Measurements from ENCODE around the gene ANKRD44.
"Not testable (repeated sequence)": the region's sequence is repeated elsewhere in the genome, so short reads cannot be mapped to it uniquely, and the experiment has no call there.

The ANKRD44 gene

DNA sequence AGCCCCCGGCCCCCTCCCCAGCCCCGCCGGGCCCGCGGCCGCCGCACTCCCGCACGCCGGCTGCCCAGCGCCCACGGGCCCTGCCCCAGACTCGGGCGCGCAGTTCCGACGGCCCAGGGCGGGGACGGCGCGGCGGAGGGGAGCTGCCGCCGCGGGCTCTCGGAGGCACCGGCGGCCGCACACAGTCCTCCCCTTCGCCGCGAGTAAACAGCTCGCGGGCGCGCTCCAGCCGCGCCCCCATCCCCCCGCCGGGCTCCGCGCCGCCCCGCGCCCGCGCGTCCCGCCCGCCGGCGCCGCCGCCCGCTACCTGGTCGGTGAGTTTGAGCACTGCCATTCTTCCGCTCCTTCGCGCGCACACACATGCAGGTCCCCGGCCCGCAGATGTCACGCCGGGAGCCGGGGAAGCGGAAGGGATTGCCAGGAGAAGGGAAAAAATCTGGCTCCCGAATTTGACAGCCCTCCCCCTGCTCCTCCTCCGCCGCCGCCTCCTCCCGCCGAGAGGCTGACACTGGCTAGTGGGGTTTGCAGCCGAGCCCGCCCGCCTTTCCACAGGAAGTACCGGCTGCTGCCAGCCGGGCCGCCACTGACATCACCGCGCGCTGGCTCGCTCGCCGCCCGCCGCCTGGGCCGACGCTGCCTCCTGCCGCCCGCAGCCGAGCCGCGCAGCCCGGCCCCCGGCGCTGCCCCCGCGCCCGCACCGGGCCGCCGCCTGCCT is at the start of gene ANKRD44:
Gene ANKRD44, minus strand, starts transcription at position 510 of the 715 bp plus-strand sequence. Its CDS starts 176 bp downstream, at position 334.
- peak; percentile 97 for DNase-seq (ENCODE audit: low spot score)

- DNase-seq (ENCODE audit: low spot score): no peak
Measured at GRCh38 chr2:197359859-197360258, 49.3 kb upstream of the ANKRD44 start.

DNA sequence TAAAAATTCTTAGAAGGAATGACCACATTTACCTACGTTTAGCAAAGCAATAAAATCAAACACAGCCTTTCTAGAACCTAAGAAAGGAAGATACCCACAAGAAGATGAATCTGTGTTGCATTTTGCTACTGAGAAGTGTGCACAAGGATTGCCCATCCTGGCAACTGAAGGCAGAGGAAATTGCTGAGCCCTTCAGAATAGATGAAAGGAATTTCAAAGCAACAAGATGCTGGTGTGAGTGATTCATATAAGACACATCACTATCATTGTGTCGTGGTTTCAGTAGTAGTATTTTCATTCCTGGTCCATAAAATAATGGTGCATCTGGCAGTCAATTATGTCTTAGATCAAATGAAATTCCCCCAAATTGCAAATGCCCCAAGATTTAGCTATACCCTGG is 48.4 kb upstream of the ANKRD44 start:
- peak; percentile 27 for DNase-seq (ENCODE audit: low spot score)

DNA sequence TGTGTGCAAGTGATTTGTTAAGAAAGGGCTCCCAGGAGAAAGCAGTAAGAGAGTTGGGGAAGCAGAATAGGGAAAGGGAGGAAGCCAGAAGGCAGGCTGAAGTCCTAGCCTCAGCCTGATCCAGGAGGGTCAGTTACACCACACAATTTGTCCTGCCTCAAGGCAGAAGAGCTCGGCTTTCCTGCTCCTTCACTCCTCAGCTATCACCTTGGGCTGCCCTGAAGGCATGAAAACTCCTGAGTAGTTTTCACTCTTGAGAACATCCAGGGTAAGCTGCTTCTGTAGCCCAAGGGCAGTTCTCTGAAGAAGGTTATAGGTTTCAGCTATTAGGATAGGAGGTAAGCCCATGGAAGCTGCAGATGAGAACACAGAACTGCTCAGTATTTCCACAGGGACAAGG is 47.4 kb upstream of the ANKRD44 start:
- DNase-seq (ENCODE audit: low spot score): no peak

DNA sequence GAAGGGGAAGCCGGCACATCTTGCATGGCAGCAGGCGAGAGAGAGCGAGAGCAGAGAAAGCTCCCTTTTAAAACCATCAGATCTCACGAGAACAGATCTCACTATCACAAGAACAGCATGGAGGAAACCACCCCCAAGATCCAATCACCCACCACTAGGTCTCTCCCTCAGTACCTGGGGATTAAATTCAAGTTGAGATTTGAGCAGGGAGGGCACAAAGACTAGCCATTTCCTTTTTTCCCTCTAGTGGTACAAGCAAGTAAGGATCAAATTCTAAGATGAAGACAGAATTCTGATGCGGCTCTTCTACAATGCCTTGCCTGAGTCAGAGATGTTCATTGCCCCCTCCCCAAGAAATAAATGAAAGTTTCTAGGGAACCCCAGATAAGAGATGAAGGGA is 45.6 kb upstream of the ANKRD44 start:
- DNase-seq (ENCODE audit: low spot score): peak; percentile 30

DNA sequence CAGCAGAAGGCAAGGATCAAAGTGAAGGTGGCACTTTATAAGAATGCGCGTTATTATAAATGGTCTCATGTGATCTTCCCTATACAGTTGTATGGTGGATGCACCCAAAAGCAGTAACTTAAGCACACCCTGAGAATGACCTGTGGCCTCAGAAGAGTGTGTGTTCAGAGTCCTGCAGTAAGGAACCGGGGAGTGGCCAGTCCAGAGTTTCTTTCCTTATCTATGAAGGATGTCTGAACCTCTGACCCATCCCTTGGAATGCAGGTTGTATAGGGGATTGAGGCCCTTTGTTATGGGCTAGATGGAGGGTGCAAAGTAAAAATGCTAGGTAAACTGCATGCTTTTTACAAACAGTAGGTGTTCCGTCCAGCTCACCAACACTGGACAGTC is 43.6 kb upstream of the ANKRD44 start:
- no peak for DNase-seq (ENCODE audit: low spot score)

- DNase-seq (ENCODE audit: low spot score): no peak
Measured at GRCh38 chr2:197353393-197354168, 43.0 kb upstream of the ANKRD44 start.

DNA sequence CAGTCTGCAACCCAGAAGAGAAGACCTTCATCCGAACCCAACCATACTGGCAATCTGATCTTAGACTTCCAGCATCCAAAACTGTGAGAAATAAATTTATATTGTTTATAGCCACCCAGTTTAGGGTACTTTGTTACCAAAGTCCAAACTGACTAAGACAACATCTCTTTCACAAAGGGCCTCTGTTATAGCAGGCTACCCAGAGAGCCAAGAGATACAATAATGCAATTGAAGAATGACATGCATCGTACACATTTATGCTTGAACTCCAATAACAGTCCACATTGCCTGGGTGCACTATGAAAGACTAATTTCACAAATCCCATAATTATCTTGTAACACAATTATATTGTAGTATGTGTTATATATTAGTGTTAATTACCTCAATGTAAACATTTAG is 39.1 kb upstream of the ANKRD44 start:
- no peak for DNase-seq (ENCODE audit: low spot score)

- no peak for DNase-seq (ENCODE audit: low spot score)
Measured at GRCh38 chr2:197348721-197349360, 38.3 kb upstream of the ANKRD44 start.

DNA sequence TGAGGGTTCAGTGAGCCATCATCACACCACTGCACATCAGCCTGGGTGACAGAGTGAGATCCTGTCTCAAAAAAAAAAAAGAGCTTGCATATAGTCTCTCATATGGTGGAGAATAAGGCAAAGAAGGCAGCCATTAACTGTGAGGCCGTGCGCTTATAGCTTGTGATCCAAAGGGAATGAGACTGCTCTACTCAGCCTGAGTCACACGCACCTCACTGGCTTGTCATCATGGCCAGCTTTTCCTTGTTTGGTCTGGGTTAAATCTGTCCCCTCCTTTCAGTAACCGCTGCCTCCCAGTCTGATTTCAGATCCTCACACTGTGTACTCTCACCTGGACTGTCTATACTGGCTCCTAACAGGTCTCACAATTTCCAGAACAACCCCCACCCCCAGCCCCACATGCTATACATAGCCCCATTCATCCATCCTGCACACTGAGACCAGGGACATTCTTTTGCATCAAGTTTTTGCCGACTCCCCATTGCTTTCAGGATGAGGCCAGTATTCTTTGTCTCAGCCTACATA is 35.3 kb upstream of the ANKRD44 start:
- no peak for DNase-seq (ENCODE audit: low spot score)

DNA sequence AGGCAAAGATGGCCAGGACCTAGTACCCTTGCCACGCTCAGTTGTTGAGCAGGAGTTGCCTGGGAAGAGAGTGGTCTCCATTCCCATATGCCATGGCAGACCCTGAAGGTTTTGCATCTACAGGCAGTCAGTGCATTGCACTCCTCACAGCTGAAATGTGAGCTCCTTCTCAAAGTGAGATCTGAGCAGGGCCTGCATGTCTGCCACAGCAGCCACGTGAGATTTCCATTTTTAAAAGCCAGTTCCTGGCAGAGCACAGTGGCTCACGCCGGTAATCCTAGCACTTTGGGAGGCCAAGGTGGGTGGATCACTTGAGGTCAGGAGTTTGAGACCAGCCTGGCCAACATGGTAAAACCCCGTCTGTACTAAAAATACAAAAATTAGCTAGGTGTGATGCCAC is 33.4 kb upstream of the ANKRD44 start:
- not testable (repeated sequence) for DNase-seq (ENCODE audit: low spot score)

- DNase-seq (ENCODE audit: low spot score): no peak
Measured at GRCh38 chr2:197340591-197340990, 30.0 kb upstream of the ANKRD44 start.

DNA sequence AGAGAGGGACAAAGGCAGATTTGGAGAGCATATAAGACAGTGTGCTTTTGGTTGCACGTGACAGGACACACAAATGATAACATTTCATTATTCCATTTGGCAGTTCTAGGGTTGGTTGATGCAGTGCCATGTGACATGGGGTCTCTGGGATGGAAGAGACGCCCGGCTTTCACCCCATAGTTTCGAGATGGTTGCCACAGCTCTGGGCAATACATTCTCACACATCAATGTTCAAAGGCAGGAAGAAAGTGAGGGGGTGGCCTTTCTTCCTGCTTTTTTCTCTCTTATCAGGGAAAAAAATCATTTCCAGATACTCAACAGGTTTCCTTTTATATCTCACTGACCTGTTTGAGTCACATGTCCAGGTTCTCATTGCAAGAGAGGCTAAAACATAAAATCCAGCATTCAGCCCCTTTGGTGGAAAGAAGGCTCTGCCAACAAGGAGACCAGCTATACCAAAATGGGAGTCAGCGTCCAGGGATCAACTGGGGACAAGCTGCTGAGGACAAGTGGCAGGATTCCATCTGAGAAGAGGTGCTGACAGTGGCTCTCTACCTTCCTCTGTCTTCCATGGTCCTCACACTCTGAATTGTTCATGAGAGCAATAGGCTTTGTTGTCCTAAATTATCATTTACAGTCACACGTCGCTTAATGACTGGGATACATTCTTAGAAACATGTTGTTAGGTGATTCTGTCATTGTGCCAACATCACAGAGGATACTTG is 29.1 kb upstream of the ANKRD44 start:
- no peak for DNase-seq (ENCODE audit: low spot score)

- DNase-seq (ENCODE audit: low spot score): no peak
Measured at GRCh38 chr2:197339016-197339415, 28.4 kb upstream of the ANKRD44 start.

GRCh38 chr2:197332641-197333040 is 22.1 kb upstream of the ANKRD44 start:
- DNase-seq (ENCODE audit: low spot score): no peak

DNA sequence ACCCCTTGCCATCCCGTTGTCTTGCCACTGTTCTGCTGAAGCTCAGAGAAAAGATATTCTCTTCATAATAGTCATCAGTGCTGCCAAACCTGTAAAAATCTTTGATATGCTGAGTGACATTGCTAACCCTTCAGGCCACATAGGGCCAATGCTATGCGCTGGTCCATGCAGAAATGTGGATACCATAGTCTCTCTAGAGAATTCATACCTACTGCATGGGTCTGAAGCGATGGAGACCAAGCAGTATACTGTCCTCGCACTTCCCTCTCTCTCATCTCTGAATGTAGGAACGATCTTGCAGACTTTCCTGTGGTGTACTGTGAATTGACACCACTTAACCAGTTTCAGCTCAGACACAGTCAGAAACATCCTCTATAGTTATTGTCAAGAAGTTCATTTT is 17.9 kb upstream of the ANKRD44 start:
- no peak for DNase-seq (ENCODE audit: low spot score)

DNA sequence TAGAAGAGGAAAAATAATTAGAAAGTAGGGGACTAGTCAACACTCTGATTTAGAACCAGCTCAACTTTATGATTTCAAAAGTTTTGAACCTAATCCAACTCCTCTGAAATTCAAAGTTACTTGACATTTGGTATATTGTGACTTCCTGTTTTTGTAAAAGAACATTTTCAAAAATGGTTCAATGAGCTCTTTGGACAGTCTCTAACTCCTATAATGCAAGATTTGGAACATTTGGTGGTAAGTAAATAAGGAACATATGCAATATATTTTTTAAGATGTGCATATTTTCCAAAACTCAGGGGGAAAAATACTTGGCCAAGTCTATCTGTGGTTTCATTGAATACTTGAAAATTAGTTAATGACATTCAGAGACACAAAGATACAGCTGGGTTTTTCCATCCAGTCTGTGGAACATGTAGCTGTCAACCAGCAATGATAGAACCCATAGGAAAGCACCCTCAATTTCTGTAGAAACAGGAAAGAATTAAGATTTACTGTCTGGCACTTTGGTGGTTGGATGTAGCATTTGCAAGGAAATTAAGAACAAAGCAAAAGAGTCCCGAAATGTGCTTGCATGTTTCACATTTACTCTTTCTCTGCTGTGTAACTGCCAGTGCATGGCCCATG is 17.0 kb upstream of the ANKRD44 start:
- no peak for DNase-seq (ENCODE audit: low spot score)

GRCh38 chr2:197327073-197327471 is 16.5 kb upstream of the ANKRD44 start:
- no peak for DNase-seq (ENCODE audit: low spot score)

- no peak for DNase-seq (ENCODE audit: low spot score)
Measured at GRCh38 chr2:197324801-197325200, 14.2 kb upstream of the ANKRD44 start.

DNA sequence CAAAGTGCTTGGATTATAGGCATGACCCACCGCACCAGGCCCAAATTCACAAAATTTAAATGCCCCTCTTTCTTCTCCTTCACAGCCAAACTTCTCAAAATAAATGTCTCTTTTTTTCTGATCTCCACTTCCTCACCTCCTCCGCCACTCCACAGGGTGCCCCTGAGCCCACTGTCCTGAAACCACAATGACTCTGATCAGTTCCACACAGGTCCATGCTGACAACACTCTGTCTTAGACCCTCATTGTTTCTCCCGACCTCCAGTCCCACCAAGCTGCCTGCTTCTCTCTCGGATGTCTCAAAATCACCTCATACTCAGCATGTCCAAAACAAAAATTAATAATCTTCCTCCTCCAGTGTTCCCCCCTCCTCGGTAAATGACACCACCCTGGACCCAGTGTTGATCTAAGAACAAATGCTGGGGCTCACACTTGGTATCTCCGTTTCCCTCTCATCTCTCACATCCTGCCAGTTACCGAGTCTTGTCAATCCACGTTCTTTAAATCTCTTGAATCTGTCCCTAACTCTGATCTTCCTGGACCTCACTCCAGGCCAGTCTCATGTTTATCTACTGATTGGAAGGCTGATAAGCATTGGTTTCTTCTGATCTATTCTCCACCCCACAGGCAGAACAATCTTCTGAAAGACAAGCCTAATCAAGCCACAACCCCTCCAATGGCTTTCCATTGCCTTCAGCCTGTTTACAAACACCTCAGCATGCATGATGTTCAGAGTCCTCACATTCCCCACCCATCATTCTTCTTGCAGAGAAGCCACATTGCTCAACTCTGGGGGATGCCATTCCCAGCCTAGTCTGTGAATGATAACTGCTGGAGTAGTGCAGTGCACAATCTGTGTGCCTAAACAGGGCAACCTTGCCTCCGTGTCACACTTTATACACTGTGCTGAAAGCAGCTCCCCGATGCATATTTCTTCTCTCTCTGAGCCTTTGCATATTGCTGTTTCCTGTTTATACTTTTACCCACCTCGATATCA is 12.4 kb upstream of the ANKRD44 start:
- no peak for DNase-seq (ENCODE audit: low spot score)
